HFFc6 (cell line): ENCODE data around the gene FOXP1. TPM values are rescaled to one million over a fixed set of nuclear protein-coding genes. Genes with fewer than 3 reads are reported as not detected.
A peak's percentile ranks its signal among the peaks of the same experiment; 100 is the strongest.

ENCODE experiments used
- DNase-seq: peaks from one replicate; pipeline ENCODE4 v3.0.0-alpha.2; 2018
- H3K27ac Mint-ChIP-seq: 2 replicates; pipeline ENCODE4 v1.8.0; 2020; ENCODE audit warnings: mild to moderate bottlenecking, mixed read lengths
- H3K27me3 Mint-ChIP-seq: 2 replicates; pipeline ENCODE4 v1.8.0; 2021; ENCODE audit warnings: mild to moderate bottlenecking, moderate library complexity, mixed read lengths; ENCODE audit not compliant: insufficient read depth
- H3K36me3 Mint-ChIP-seq: 2 replicates; pipeline ENCODE4 v1.8.0; 2021; ENCODE audit warnings: low read depth, mixed read lengths
- H3K4me1 Mint-ChIP-seq: 2 replicates; pipeline ENCODE4 v1.8.0; 2020; ENCODE audit warnings: low read depth, mixed read lengths
- H3K4me3 Mint-ChIP-seq: 2 replicates; pipeline ENCODE4 v1.8.0; 2020; ENCODE audit warnings: mild to moderate bottlenecking, moderate library complexity, mixed read lengths
- H3K9me3 Mint-ChIP-seq: 2 replicates; pipeline ENCODE4 v1.8.0; 2020; ENCODE audit warnings: mild to moderate bottlenecking, mixed read lengths
- total RNA-seq, 6 experiments: library from RNA; stranded (reverse); fragmentation: NEBNext Ultra II Directional; extraction: Animal tissue kit (Norgen Biotek cat#: 25700); gene quantifications; 2 replicates in 1 of 6; 3 replicates in 5 of 6; pipeline ENCODE4 v1.2.3, GENCODE V29; 2021
- TF ChIP-seq, protein P1 (sequence below): fragments of 200-600 bp; sonication (generic); IDR thresholded peaks from 2 replicates; pipeline ENCODE4 v1.5.0; 2021; ENCODE audit warnings: antibody characterized with exemption, mild to moderate bottlenecking

FOXP1 gene
- total RNA-seq, 6 experiments from 2014 or later = 32.2 to 59.3 (median 52.0) TPM

DNA sequence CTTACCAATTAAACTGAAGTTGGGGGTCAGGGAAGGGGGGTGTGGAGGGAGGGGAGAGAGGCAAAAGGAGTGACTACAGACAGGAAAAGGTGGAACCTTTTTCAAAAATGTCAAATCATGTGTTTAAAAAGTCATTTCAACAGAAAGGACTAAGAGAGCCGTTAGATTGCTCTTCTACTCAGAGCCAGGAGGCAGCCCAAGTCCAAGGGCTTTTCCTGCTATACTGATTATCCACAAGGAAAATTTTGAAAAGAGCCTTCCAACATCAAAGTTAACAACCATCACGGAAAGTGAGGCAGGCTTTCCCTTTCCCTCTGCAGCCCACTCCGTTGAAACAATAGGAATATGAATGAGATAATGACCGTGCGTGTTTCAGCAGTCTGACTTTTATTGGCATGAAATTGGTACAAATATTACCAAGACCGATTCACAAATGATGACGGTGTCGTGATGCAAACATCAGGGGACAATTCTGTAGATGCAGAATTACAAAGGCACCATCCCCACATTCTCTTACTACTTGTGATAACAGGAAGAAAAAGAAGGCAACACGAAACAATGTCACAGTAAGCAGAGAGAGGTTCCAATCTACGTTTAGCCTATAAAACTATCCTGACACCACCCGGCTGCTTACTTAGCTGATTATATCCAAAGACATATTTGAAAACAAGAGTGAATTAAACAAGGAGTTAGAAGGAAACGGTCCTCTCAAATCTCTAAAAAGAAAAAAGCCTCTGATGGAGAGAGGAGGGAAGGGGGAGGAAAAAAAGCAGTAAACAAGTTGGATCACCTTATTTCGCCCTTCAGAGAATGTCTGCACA is 453.7 kb downstream of the FOXP1 start:
- peak; percentile 68 for DNase-seq
- Mint-ChIP-seq H3K4me3 (peak overlapping the region; percentile 89), H3K27me3 (no peaks in the 10 kb centered on the region), H3K9me3 (no peaks in the 10 kb centered on the region), H3K27ac (peak overlapping the region; percentile 95), H3K36me3 (no peaks in the 10 kb centered on the region), H3K4me1 (peaks cover 49% of the 10 kb centered on the region)
- TF ChIP-seq, protein P1, sequence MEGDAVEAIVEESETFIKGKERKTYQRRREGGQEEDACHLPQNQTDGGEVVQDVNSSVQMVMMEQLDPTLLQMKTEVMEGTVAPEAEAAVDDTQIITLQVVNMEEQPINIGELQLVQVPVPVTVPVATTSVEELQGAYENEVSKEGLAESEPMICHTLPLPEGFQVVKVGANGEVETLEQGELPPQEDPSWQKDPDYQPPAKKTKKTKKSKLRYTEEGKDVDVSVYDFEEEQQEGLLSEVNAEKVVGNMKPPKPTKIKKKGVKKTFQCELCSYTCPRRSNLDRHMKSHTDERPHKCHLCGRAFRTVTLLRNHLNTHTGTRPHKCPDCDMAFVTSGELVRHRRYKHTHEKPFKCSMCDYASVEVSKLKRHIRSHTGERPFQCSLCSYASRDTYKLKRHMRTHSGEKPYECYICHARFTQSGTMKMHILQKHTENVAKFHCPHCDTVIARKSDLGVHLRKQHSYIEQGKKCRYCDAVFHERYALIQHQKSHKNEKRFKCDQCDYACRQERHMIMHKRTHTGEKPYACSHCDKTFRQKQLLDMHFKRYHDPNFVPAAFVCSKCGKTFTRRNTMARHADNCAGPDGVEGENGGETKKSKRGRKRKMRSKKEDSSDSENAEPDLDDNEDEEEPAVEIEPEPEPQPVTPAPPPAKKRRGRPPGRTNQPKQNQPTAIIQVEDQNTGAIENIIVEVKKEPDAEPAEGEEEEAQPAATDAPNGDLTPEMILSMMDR = no peak

DNA sequence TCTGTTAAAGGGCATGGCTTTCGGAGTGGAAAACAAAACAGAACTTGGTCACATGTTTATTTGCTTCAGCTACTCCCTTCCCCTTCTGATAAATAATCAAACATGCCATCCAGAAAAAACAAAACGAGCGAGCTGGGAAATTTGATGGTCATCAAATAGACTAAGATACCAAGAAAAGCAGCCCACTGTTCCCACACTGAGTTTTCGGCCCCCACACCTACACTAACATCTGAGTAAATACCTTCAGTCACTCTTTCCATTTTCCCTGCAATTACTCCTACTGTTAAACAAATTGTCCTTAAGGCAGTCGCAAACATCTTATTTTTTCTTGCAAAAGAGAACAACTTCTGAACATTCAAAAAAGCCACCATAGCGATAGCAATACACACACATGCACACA is 454.6 kb downstream of the FOXP1 start:
- Mint-ChIP-seq H3K9me3 (no peaks in the 10 kb centered on the region), H3K27ac (peak overlapping the region; percentile 95), H3K4me3 (peak overlapping the region; percentile 89), H3K4me1 (peaks cover 49% of the 10 kb centered on the region), H3K27me3 (no peaks in the 10 kb centered on the region), H3K36me3 (no peaks in the 10 kb centered on the region)
- no peak for DNase-seq
- TF ChIP-seq, protein P1 = no peak

DNA sequence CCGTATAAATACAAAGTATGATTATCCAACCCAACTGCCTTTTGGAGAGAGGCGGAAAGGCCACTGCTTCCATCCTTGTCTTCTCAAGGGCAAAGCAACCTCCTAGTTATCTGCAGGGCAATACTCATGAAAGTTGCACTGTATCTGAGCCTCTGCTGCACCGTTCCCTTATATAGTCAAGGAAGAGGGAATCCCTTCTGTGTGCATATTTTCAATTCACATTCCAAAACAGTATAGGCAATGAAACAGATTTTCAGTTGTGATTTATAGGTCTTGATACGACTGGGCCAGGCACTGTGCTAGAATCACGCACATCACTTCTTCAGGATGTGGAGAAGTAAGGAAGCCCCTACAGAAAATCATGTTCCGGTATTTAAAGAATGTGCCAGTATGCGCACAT is 455.7 kb downstream of the FOXP1 start:
- peaks cover 44% of the 10 kb centered on the region for H3K4me1 Mint-ChIP-seq
- no peaks in the 10 kb centered on the region for H3K9me3 Mint-ChIP-seq
- H3K4me3 Mint-ChIP-seq = no peak overlapping the region
- no peaks in the 10 kb centered on the region; the same call in 1 of the 2 replicates for H3K27me3 Mint-ChIP-seq
- no peak for DNase-seq
- no peak overlapping the region for H3K27ac Mint-ChIP-seq
- H3K36me3 Mint-ChIP-seq = no peaks in the 10 kb centered on the region
- TF ChIP-seq, protein P1 = no peak

DNA sequence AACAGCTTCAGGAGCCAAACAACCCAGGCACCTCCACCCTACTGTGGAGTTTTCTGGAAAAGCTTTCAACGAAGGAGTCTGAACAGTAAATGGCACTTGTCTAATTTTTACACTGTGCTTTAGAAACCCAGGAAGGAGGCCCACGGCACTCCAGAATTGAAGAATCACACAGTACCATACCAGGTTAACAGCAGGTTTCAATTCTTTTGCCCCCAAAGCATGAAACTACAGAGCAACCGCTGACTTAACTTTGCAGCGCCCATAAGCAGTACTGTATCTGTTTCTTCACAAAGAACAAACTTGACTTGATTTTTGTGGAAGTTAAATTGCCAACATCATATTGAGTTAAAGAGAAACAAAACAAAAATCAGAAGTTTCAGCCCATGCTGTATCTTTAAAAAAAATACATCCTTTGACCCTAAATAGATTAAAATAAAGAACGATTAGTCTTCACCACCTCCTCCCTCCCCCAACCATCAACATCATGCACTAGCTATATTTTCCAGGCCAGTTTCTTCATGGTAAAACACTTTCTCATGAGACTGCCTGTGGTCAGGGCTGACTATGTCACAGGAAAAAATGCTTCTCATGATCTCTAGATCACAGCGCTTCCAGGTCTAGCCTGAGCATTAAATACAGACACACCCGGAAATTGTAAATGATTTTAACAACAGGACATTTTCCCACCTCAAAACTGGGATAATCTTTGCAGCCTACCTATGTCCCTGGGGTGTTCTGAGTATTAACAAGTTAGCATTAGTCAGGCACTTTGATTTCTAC is 456.3 kb downstream of the FOXP1 start:
- Mint-ChIP-seq H3K9me3 (no peaks in the 10 kb centered on the region), H3K4me3 (no peak overlapping the region), H3K36me3 (no peaks in the 10 kb centered on the region), H3K27ac (no peak overlapping the region; the same call in 1 of the 2 replicates), H3K4me1 (peaks cover 44% of the 10 kb centered on the region), H3K27me3 (no peaks in the 10 kb centered on the region; the same call in 1 of the 2 replicates)
- no peak for DNase-seq
- TF ChIP-seq, protein P1 = no peak

DNA sequence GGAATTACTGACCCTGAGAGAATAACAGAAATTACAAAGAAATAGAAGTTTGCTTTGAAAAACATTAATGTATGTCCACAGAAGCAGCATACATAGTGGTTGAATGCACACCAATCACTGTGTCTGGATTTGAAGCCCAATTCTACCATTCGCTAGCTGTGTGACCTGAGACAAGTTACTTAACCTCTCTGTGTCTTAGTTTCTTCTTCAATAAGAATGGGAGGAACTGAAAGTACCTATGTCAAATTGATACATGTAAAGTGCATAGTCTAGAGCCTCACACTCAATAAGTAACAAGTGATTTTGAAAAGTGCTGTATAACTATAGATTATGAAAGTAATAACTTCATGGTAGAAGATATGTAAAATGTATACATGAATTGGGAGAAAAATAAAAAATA is 457.8 kb downstream of the FOXP1 start:
- no peak for DNase-seq
- Mint-ChIP-seq H3K4me1 (peaks cover 34% of the 10 kb centered on the region), H3K27ac (no peak overlapping the region), H3K27me3 (no peaks in the 10 kb centered on the region; the same call in 1 of the 2 replicates), H3K4me3 (no peak overlapping the region), H3K9me3 (no peaks in the 10 kb centered on the region), H3K36me3 (no peaks in the 10 kb centered on the region)
- TF ChIP-seq, protein P1 = no peak
